ENCODE data around the gene TRAM1L1. TPM values are rescaled to one million over a fixed set of nuclear protein-coding genes. Genes with fewer than 3 reads are reported as not detected.

Gene TRAM1L1
- total RNA-seq (10 to 100 TPM; 12.5 to 22.8 TPM), polyA plus RNA-seq (ENCODE audit: insufficient read length in 2 of 2) (10 to 100 TPM; 16.5 to 18.2 TPM)
- long read RNA-seq, donor 1, transcript TRAM1L1-201 (1 exons, 2,023 nt): major isoform, 11 of 11 reads
- long read RNA-seq, donor 1, partial matches to known transcripts: 0 of 11 reads
- long read RNA-seq, donor 1, other reads (novel, unspliced or antisense): 0 of 11 reads
- long read RNA-seq, donor 2, partial matches to known transcripts: 0 of 4 reads
- long read RNA-seq, donor 2, other reads (novel, unspliced or antisense): 0 of 4 reads
- long read RNA-seq, donor 3, partial matches to known transcripts: 0 of 4 reads
- long read RNA-seq, donor 3, other reads (novel, unspliced or antisense): 0 of 4 reads
- long read RNA-seq, donor 4, transcript TRAM1L1-201 (1 exons, 2,023 nt): major isoform, 14 of 14 reads
- long read RNA-seq, donor 4, partial matches to known transcripts: 0 of 14 reads
- long read RNA-seq, donor 4, other reads (novel, unspliced or antisense): 0 of 14 reads

- H3K27ac ChIP-seq (ENCODE audit: low read depth, low read length): peak within 1 kb of the TSS; percentile 87
- 3% methylated on average over 39 of the region's 45 CpGs for WGBS (ENCODE audit: insufficient coverage)
- peak; percentile 62 to 97 (median 76) for DNase-seq (ENCODE audit: low read depth in 4 of 6, low spot score in 6 of 6)
- no peaks in the 10 kb centered on the region for H3K36me3 ChIP-seq (ENCODE audit: control insufficient read depth, insufficient read depth, low read length)
- H3K4me3 ChIP-seq (ENCODE audit: low read depth, low read length): peak within 1 kb of the TSS; percentile 83
- peaks cover 3% of the 10 kb centered on the region for H3K9me3 ChIP-seq (ENCODE audit: control insufficient read depth, insufficient read depth, low read length)
- H3K27me3 ChIP-seq (ENCODE audit: control insufficient read depth, insufficient read depth, low read length): no peaks in the 10 kb centered on the region
- H3K4me1 ChIP-seq (ENCODE audit: control insufficient read depth, insufficient read depth, low read length): no peaks in the 10 kb centered on the region
These were observed at the start of gene TRAM1L1 for GRCh38 chr4:117084866-117085701. Gene TRAM1L1 (minus strand): TSS chr4:117085576. CDS start chr4:117085393, 183 bp downstream.

- no peaks in the 10 kb centered on the region for H3K27me3 ChIP-seq (ENCODE audit: control insufficient read depth, insufficient read depth, low read length)
- DNase-seq (ENCODE audit: low read depth in 4 of 6, low spot score in 6 of 6): peak; percentile 17 to 92 (median 38)
- H3K4me1 ChIP-seq (ENCODE audit: control insufficient read depth, insufficient read depth, low read length): no peaks in the 10 kb centered on the region
- H3K36me3 ChIP-seq (ENCODE audit: control insufficient read depth, insufficient read depth, low read length): no peaks in the 10 kb centered on the region
- no peak overlapping the region for H3K27ac ChIP-seq (ENCODE audit: low read depth, low read length)
- 20% methylated on average over 1 of the region's 4 CpGs for WGBS (ENCODE audit: insufficient coverage)
- no peaks in the 10 kb centered on the region for H3K9me3 ChIP-seq (ENCODE audit: control insufficient read depth, insufficient read depth, low read length)
- H3K4me3 ChIP-seq (ENCODE audit: low read depth, low read length): no peak overlapping the region
These were observed 49.0 kb upstream of the TRAM1L1 start for GRCh38 chr4:117134386-117134785.

GRCh38 chr4:117096886-117097285 lies 11.5 kb upstream of the TRAM1L1 start:
- H3K9me3 ChIP-seq (ENCODE audit: control insufficient read depth, insufficient read depth, low read length): no peaks in the 10 kb centered on the region

GRCh38 chr4:117096462-117096861 lies 11.1 kb upstream of the TRAM1L1 start:
- DNase-seq (ENCODE audit: low read depth in 4 of 6, low spot score in 6 of 6): no peak
- no peaks in the 10 kb centered on the region for H3K27me3 ChIP-seq (ENCODE audit: control insufficient read depth, insufficient read depth, low read length)
- no peak overlapping the region for H3K4me3 ChIP-seq (ENCODE audit: low read depth, low read length)
- 100% methylated on average over 2 of the region's 5 CpGs for WGBS (ENCODE audit: insufficient coverage)
- no peaks in the 10 kb centered on the region for H3K36me3 ChIP-seq (ENCODE audit: control insufficient read depth, insufficient read depth, low read length)
- H3K9me3 ChIP-seq (ENCODE audit: control insufficient read depth, insufficient read depth, low read length): no peaks in the 10 kb centered on the region
- no peak overlapping the region for H3K27ac ChIP-seq (ENCODE audit: low read depth, low read length)
- no peaks in the 10 kb centered on the region for H3K4me1 ChIP-seq (ENCODE audit: control insufficient read depth, insufficient read depth, low read length)

More at GRCh38 chr4:117096886-117097285, 11.5 kb upstream of the TRAM1L1 start:
- H3K27ac ChIP-seq (ENCODE audit: low read depth, low read length): no peak overlapping the region
- no peaks in the 10 kb centered on the region for H3K27me3 ChIP-seq (ENCODE audit: control insufficient read depth, insufficient read depth, low read length)
- no peak for DNase-seq (ENCODE audit: low read depth in 4 of 6, low spot score in 6 of 6)
- H3K36me3 ChIP-seq (ENCODE audit: control insufficient read depth, insufficient read depth, low read length): no peaks in the 10 kb centered on the region
- H3K4me3 ChIP-seq (ENCODE audit: low read depth, low read length): no peak overlapping the region
- no peaks in the 10 kb centered on the region for H3K4me1 ChIP-seq (ENCODE audit: control insufficient read depth, insufficient read depth, low read length)

- H3K36me3 ChIP-seq (ENCODE audit: control insufficient read depth, insufficient read depth, low read length): no peaks in the 10 kb centered on the region
- H3K4me1 ChIP-seq (ENCODE audit: control insufficient read depth, insufficient read depth, low read length): no peaks in the 10 kb centered on the region
- H3K9me3 ChIP-seq (ENCODE audit: control insufficient read depth, insufficient read depth, low read length): no peaks in the 10 kb centered on the region
- H3K27me3 ChIP-seq (ENCODE audit: control insufficient read depth, insufficient read depth, low read length): no peaks in the 10 kb centered on the region
- H3K4me3 ChIP-seq (ENCODE audit: low read depth, low read length): no peak overlapping the region
- DNase-seq (ENCODE audit: low read depth in 4 of 6, low spot score in 6 of 6): peak in 1 of 6 donors; percentile 23
- H3K27ac ChIP-seq (ENCODE audit: low read depth, low read length): no peak overlapping the region
These were observed 8.2 kb upstream of the TRAM1L1 start for GRCh38 chr4:117093571-117093970.

GRCh38 chr4:117077760-117078159 lies 7.6 kb downstream of the TRAM1L1 start:
- Histone ChIP-seq H3K27me3 (ENCODE audit: control insufficient read depth, insufficient read depth, low read length) (no peaks in the 10 kb centered on the region), H3K9me3 (ENCODE audit: control insufficient read depth, insufficient read depth, low read length) (no peaks in the 10 kb centered on the region), H3K27ac (ENCODE audit: low read depth, low read length) (no peak overlapping the region), H3K4me3 (ENCODE audit: low read depth, low read length) (no peak overlapping the region), H3K4me1 (ENCODE audit: control insufficient read depth, insufficient read depth, low read length) (no peaks in the 10 kb centered on the region), H3K36me3 (ENCODE audit: control insufficient read depth, insufficient read depth, low read length) (no peaks in the 10 kb centered on the region)
- DNase-seq (ENCODE audit: low read depth in 4 of 6, low spot score in 6 of 6): no peak
- no CpG with 5 or more reads among the region's 2 CpGs for WGBS (ENCODE audit: insufficient coverage)

- Histone ChIP-seq H3K9me3 (ENCODE audit: control insufficient read depth, insufficient read depth, low read length) (no peaks in the 10 kb centered on the region), H3K4me1 (ENCODE audit: control insufficient read depth, insufficient read depth, low read length) (no peaks in the 10 kb centered on the region), H3K36me3 (ENCODE audit: control insufficient read depth, insufficient read depth, low read length) (no peaks in the 10 kb centered on the region), H3K27me3 (ENCODE audit: control insufficient read depth, insufficient read depth, low read length) (no peaks in the 10 kb centered on the region), H3K27ac (ENCODE audit: low read depth, low read length) (no peak overlapping the region), H3K4me3 (ENCODE audit: low read depth, low read length) (no peak overlapping the region)
- WGBS (ENCODE audit: insufficient coverage): no CpG with 5 or more reads among the region's 3 CpGs
- DNase-seq (ENCODE audit: low read depth in 4 of 6, low spot score in 6 of 6): no peak
These were observed 17.3 kb downstream of the TRAM1L1 start for GRCh38 chr4:117068120-117068519.

- WGBS (ENCODE audit: insufficient coverage): 63% methylated on average over 2 of the region's 2 CpGs
- Histone ChIP-seq H3K27ac (ENCODE audit: low read depth, low read length) (no peak overlapping the region), H3K4me3 (ENCODE audit: low read depth, low read length) (no peak overlapping the region), H3K36me3 (ENCODE audit: control insufficient read depth, insufficient read depth, low read length) (no peaks in the 10 kb centered on the region), H3K9me3 (ENCODE audit: control insufficient read depth, insufficient read depth, low read length) (no peaks in the 10 kb centered on the region), H3K4me1 (ENCODE audit: control insufficient read depth, insufficient read depth, low read length) (no peaks in the 10 kb centered on the region), H3K27me3 (ENCODE audit: control insufficient read depth, insufficient read depth, low read length) (no peaks in the 10 kb centered on the region)
- no peak for DNase-seq (ENCODE audit: low read depth in 4 of 6, low spot score in 6 of 6)
These were observed 21.2 kb downstream of the TRAM1L1 start for GRCh38 chr4:117063961-117064696.

- peak in 1 of 6 donors; percentile 53 for DNase-seq (ENCODE audit: low read depth in 4 of 6, low spot score in 6 of 6)
- no CpG with 5 or more reads among the region's 5 CpGs for WGBS (ENCODE audit: insufficient coverage)
- no peaks in the 10 kb centered on the region for H3K36me3 ChIP-seq (ENCODE audit: control insufficient read depth, insufficient read depth, low read length)
- no peaks in the 10 kb centered on the region for H3K4me1 ChIP-seq (ENCODE audit: control insufficient read depth, insufficient read depth, low read length)
- H3K27ac ChIP-seq (ENCODE audit: low read depth, low read length): no peak overlapping the region
- peaks cover 3% of the 10 kb centered on the region for H3K9me3 ChIP-seq (ENCODE audit: control insufficient read depth, insufficient read depth, low read length)
- H3K4me3 ChIP-seq (ENCODE audit: low read depth, low read length): no peak overlapping the region
- H3K27me3 ChIP-seq (ENCODE audit: control insufficient read depth, insufficient read depth, low read length): no peaks in the 10 kb centered on the region
These were observed 42.4 kb downstream of the TRAM1L1 start for GRCh38 chr4:117042962-117043361.

Measured in spinal cord (tissue), 10 donors.